SK-N-SH (cell line): Measurements from ENCODE around the gene DDX28. TPM values are rescaled to one million over a fixed set of nuclear protein-coding genes. Genes with fewer than 3 reads are reported as not detected.
"Not testable (repeated sequence)": the region's sequence is repeated elsewhere in the genome, so short reads cannot be mapped to it uniquely, and the experiment has no call there.

Experiments
- CTCF ChIA-PET: fragments of 300-600, 350-600 bp; formaldehyde crosslinking; extraction: SDS; loops from one replicate; lab custom pipeline; 2021; lab: Yijun Ruan, JAX
- POLR2A ChIA-PET: fragments of 350-600 bp; sonication (Branson Sonifier 250); formaldehyde crosslinking; extraction: SDS; loops from one replicate; lab custom pipeline; 2020; ENCODE audit warnings: antibody characterized with exemption, inconsistent platforms; lab: Yijun Ruan, JAX
- DNase-seq: peaks from one replicate; pipeline ENCODE4 v3.0.0; 2012
- H2AFZ ChIP-seq: fragments of 200-600 bp; sonication (generic); 2 replicates; pipeline ENCODE4 v1.8.1; 2016; ENCODE audit warnings: antibody characterized with exemption, mild to moderate bottlenecking, low read depth
- H3F3A ChIP-seq: fragments of 200-600 bp; sonication (generic); replicated peaks from 2 replicates; pipeline ENCODE3; 2016; ENCODE audit warnings: antibody characterized with exemption, mild to moderate bottlenecking; ENCODE audit not compliant: insufficient read depth
- H3K27ac ChIP-seq, 2 experiments: fragments of 200-500 bp in 1 of 2; fragments of 200-600 bp in 1 of 2; sonication (Bioruptor generic) in 1 of 2; sonication (generic), shearing (Covaris generic) in 1 of 2; 2 replicates each; pipeline versions ENCODE4 v1.5.1 to v1.6.1; 2014 to 2016; ENCODE audit warnings: low read depth in 2 of 2, inconsistent platforms in 1 of 2, low read length in 1 of 2, mild to moderate bottlenecking in 1 of 2, mixed read lengths in 1 of 2
- H3K27me3 ChIP-seq: fragments of 200-600 bp; sonication (generic), shearing (Covaris generic); 2 replicates; pipeline ENCODE4 v1.6.1; 2016; ENCODE audit warnings: mixed run types; ENCODE audit not compliant: insufficient read depth
- H3K36me3 ChIP-seq, 2 experiments: fragments of 200-500 bp in 1 of 2; fragments of 200-600 bp in 1 of 2; sonication (Bioruptor generic) in 1 of 2; sonication (generic) in 1 of 2; replicated peaks in 1 of 2; 2 replicates each; pipeline versions ENCODE3 to v1.5.1; 2014 to 2016; ENCODE audit warnings: low read length in 1 of 2, mild to moderate bottlenecking in 1 of 2; ENCODE audit not compliant: insufficient read depth in 2 of 2, control insufficient read depth in 1 of 2
- H3K4me1 ChIP-seq, 2 experiments: fragments of 200-500 bp in 1 of 2; fragments of 200-600 bp in 1 of 2; sonication (Bioruptor generic) in 1 of 2; sonication (generic), shearing (Covaris generic) in 1 of 2; 2 replicates each; pipeline versions ENCODE4 v1.5.1 to v1.6.1; 2014 to 2016; ENCODE audit warnings: low read depth in 1 of 2, low read length in 1 of 2, mixed run types in 1 of 2; ENCODE audit not compliant: insufficient read depth in 2 of 2, control insufficient read depth in 1 of 2
- H3K4me2 ChIP-seq: fragments of 200-600 bp; sonication (generic), shearing (Covaris generic); 2 replicates; pipeline ENCODE4 v1.6.1; 2017; ENCODE audit warnings: mixed run types
- H3K4me3 ChIP-seq, 2 experiments: fragments of 200-500 bp in 1 of 2; fragments of 200-600 bp in 1 of 2; sonication (Bioruptor generic) in 1 of 2; sonication (generic), shearing (Covaris generic) in 1 of 2; 2 replicates each; pipeline versions ENCODE4 v1.5.1 to v1.8.1; 2014 to 2016; ENCODE audit warnings: low read depth in 2 of 2, inconsistent platforms in 1 of 2, low read length in 1 of 2, mild to moderate bottlenecking in 1 of 2, mixed read lengths in 1 of 2, moderate library complexity in 1 of 2
- H3K79me2 ChIP-seq: fragments of 200-600 bp; sonication (generic); 2 replicates; pipeline ENCODE4 v1.8.1; 2017; ENCODE audit warnings: mild to moderate bottlenecking; ENCODE audit not compliant: insufficient read depth
- H3K9ac ChIP-seq: fragments of 200-600 bp; sonication (generic); 2 replicates; pipeline ENCODE4 v1.6.1; 2017; ENCODE audit warnings: mixed run types
- H3K9me2 ChIP-seq: fragments of 200-600 bp; sonication (generic); 2 replicates; pipeline ENCODE4 v1.6.1; 2017; ENCODE audit warnings: mixed run types
- H3K9me3 ChIP-seq: fragments of 200-600 bp; sonication (generic); 2 replicates; pipeline ENCODE4 v1.6.1; 2017; ENCODE audit warnings: mixed run types, mild to moderate bottlenecking, moderate library complexity
- H4K20me1 ChIP-seq: fragments of 200-600 bp; sonication (generic); 2 replicates; pipeline ENCODE4 v1.6.1; 2017; ENCODE audit warnings: mild to moderate bottlenecking, mixed run types; ENCODE audit not compliant: insufficient read depth
- ELF1 ChIP-seq: IDR thresholded peaks from 2 replicates; pipeline ENCODE4 v1.4.0; 2012
- EP300 ChIP-seq, 2 experiments: IDR thresholded peaks; 2 replicates each; pipeline versions ENCODE4 v1.4.0 to v1.6.1; 2012; ENCODE audit warnings: borderline replicate concordance in 1 of 2, low read depth in 1 of 2, low read length in 1 of 2
- IRF3 ChIP-seq: fragments of 150-350 bp; IDR thresholded peaks from 2 replicates; pipeline ENCODE4 v1.6.1; 2016; ENCODE audit warnings: mild to moderate bottlenecking, low read depth, low read length
- JUND ChIP-seq: IDR thresholded peaks from 2 replicates; pipeline ENCODE4 v1.4.0; 2012
- MAX ChIP-seq: IDR thresholded peaks from 2 replicates; pipeline ENCODE4 v1.4.0; 2012; ENCODE audit warnings: low read depth
- MXI1 ChIP-seq: IDR thresholded peaks from 2 replicates; pipeline ENCODE4 v1.6.1; 2012; ENCODE audit warnings: mild to moderate bottlenecking, low read depth, low read length, improper control_type of control experiment
- RAD21 ChIP-seq: IDR thresholded peaks from 2 replicates; pipeline ENCODE4 v1.6.1; 2012; ENCODE audit warnings: mild to moderate bottlenecking, low read length
- SIN3A ChIP-seq: IDR thresholded peaks from 2 replicates; pipeline ENCODE4 v1.6.1; 2012; ENCODE audit warnings: low read depth, mild to moderate bottlenecking, low read length, moderate library complexity, borderline replicate concordance
- TAF1 ChIP-seq: IDR thresholded peaks from 2 replicates; pipeline ENCODE4 v1.6.1; 2012; ENCODE audit warnings: low read depth, mild to moderate bottlenecking, low read length, moderate library complexity, borderline replicate concordance
- YY1 ChIP-seq: IDR thresholded peaks from 2 replicates; pipeline ENCODE4 v1.4.0; 2012; ENCODE audit warnings: low read depth, mild to moderate bottlenecking
- WGBS: methylation state at CpG from one replicate; pipeline ENCODE4 v1.1.6; 2017; ENCODE audit warnings: low lambda C conversion rate; 5-methylcytosine and 5-hydroxymethylcytosine counted together
- polyA plus RNA-seq, 3 experiments: library from polyadenylated mRNA; depleted of rRNA; stranded (reverse); fragments of >200 nt; gene quantifications; 2 replicates each; pipeline ENCODE4 v1.2.3, GENCODE V29; 2012
- TF ChIP-seq, protein P1 (sequence below): IDR thresholded peaks from 2 replicates; pipeline ENCODE4 v1.4.0; 2012; ENCODE audit warnings: low read depth, borderline replicate concordance

The DDX28 gene
- polyA plus RNA-seq, 1 of the 3 experiments (the other 2 are of a cell fraction) = 10.8 TPM

DNA sequence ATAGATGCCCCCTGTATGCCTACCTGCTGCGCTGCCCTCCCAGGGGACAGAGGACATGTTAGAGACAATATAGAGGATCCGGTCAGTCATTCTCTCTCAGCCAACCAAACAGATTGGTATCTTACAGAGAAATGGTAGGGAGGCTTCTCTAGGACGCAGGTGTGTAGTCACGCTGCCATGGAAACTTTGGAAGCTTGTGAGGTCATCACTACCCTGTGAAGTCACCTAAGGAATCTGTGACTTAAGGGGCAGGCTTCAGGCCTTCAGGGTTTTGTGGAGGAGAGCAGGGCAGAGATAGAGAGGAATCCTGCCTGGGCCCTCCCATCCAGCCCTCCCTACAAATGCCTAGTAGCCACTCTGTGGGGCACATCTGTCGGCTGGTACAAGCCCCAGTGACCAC, 7.4 kb downstream of the DDX28 start, which contains the start of gene DPEP2NB (continued):
- TF ChIP-seq SIN3A = no peak
- no peak for TF ChIP-seq RAD21

DNA sequence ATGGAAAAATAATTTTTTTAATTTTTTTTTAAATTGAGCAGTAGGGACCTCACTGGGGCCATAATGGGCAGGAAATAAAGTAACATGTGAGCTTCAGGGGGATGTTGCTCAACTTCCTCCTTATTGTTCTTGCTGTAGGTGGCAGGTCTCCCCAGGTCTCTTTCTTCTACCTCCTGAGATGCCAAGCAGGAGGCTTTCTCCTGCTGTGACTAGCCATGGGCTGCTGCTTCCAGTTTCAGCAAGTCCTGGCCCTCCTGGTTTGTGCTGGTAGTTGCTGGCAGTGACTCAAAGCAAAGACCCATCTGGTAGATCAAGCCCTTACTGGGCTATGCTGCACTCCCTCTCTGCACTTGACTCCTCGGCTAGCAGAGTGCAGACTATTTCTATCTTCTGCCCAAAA, 9.6 kb downstream of the DDX28 start:
- no peak for TF ChIP-seq ELF1
- TF ChIP-seq MAX = no peak
- no peak for TF ChIP-seq JUND
- TF ChIP-seq EP300 (IDR thresholded peaks at IDR 0.05; ENCODE audit: borderline replicate concordance in 1 of 2, low read depth in 1 of 2, low read length in 1 of 2) = no peak
- TF ChIP-seq TAF1 = no peak
- no peak for TF ChIP-seq YY1
- no peaks in the 10 kb centered on the region for H3K36me3 ChIP-seq
- H2AFZ ChIP-seq = no peak overlapping the region
- no peaks in the 10 kb centered on the region for H3K4me1 ChIP-seq
- H3K9me2 ChIP-seq = no peaks in the 10 kb centered on the region
- H3K27ac ChIP-seq = no peak overlapping the region
- H3F3A ChIP-seq = no peaks in the 10 kb centered on the region
- no peak for DNase-seq
- no peak overlapping the region for H3K9ac ChIP-seq
- ChIA-PET CTCF (interaction anchor here (0.9 to 1.3 kb wide), 2 partner anchors 197 to 215 kb away, joined by 3 to 4 read pairs; no protein-coding TSS in a partner anchor), POLR2A (interaction anchor here (0.6 kb wide), 1 partner anchor 57 kb away, joined by 7 read pairs; no protein-coding TSS in a partner anchor)
- H3K4me3 ChIP-seq = no peak overlapping the region
- H3K4me2 ChIP-seq = no peak overlapping the region
- H4K20me1 ChIP-seq = no peaks in the 10 kb centered on the region
- H3K9me3 ChIP-seq = no peaks in the 10 kb centered on the region
- no peaks in the 10 kb centered on the region for H3K79me2 ChIP-seq
- H3K27me3 ChIP-seq = no peaks in the 10 kb centered on the region
- 33% methylated on average over 1 of the region's 1 CpG for WGBS

GRCh38 chr16:68009872-68010271, 13.2 kb downstream of the DDX28 start:
- H3K9me2 ChIP-seq, H3K9ac ChIP-seq, H3K36me3 ChIP-seq, H3K4me1 ChIP-seq, H3K4me3 ChIP-seq, H2AFZ ChIP-seq, H3K9me3 ChIP-seq, H3K27ac ChIP-seq, POLR2A ChIA-PET, H3F3A ChIP-seq, H3K27me3 ChIP-seq, H3K4me2 ChIP-seq, H3K79me2 ChIP-seq, H4K20me1 ChIP-seq, DNase-seq: not testable (repeated sequence)
- CTCF ChIA-PET = interaction anchor here (0.7 to 1.0 kb wide), 2 partner anchors 17 to 30 kb away, joined by 3 read pairs; no protein-coding TSS in a partner anchor
- WGBS = 38% methylated on average over 4 of the region's 4 CpGs

GRCh38 chr16:68009157-68009735, 13.8 kb downstream of the DDX28 start:
- no peak overlapping the region for H3K4me2 ChIP-seq
- no peaks in the 10 kb centered on the region for H4K20me1 ChIP-seq
- 53% methylated on average over 7 of the region's 9 CpGs for WGBS
- no peaks in the 10 kb centered on the region for H3K27me3 ChIP-seq
- no peaks in the 10 kb centered on the region for H3K79me2 ChIP-seq
- DNase-seq = no peak
- ChIA-PET CTCF (interaction anchor here (1.0 kb wide), 1 partner anchor 17 kb away, joined by 3 read pairs; no protein-coding TSS in a partner anchor), POLR2A (no interaction called here)
- H3K27ac ChIP-seq = no peak overlapping the region
- H3F3A ChIP-seq = no peaks in the 10 kb centered on the region
- H2AFZ ChIP-seq = no peak overlapping the region
- H3K9me3 ChIP-seq = no peaks in the 10 kb centered on the region
- H3K4me1 ChIP-seq = no peaks in the 10 kb centered on the region
- H3K4me3 ChIP-seq = no peak overlapping the region
- no peak for TF ChIP-seq MXI1
- TF ChIP-seq, protein P1, sequence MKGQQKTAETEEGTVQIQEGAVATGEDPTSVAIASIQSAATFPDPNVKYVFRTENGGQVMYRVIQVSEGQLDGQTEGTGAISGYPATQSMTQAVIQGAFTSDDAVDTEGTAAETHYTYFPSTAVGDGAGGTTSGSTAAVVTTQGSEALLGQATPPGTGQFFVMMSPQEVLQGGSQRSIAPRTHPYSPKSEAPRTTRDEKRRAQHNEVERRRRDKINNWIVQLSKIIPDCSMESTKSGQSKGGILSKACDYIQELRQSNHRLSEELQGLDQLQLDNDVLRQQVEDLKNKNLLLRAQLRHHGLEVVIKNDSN = no peak
- TF ChIP-seq IRF3 = no peak
- no peak for TF ChIP-seq TAF1
- H3K9ac ChIP-seq = no peak overlapping the region
- no peaks in the 10 kb centered on the region for H3K9me2 ChIP-seq
- H3K36me3 ChIP-seq = no peaks in the 10 kb centered on the region
